Nucleus accumbens (tissue), 56 donors: Measurements from ENCODE around the gene TRDN.
"Not testable (repeated sequence)": the region's sequence is repeated elsewhere in the genome, so short reads cannot be mapped to it uniquely, and the experiment has no call there.

Source experiments
- DNase-seq, 56 donors: peaks; one replicate each; lab custom pipeline; 2025; lab: John Stamatoyannopoulos, UW

TRDN gene

DNA sequence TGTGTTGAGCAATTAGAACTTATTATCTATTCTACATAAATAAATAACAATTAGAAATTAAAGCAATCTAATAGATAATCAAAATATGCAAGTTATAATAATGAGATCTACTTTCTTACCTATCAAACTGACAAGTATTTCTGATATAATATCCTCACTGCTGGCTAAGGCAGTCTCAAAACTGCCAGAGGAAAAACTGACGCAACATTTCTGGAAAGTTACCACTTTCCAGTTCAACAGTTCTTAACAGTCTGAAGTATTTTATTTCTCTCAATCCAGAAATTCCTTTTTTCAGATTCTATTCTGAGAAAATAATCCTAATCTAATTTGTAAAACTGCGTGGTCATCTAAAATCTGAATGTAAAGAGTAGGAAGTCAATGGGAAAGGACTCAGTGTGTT lies 121.0 kb downstream of the TRDN start:
- no peak for DNase-seq

DNA sequence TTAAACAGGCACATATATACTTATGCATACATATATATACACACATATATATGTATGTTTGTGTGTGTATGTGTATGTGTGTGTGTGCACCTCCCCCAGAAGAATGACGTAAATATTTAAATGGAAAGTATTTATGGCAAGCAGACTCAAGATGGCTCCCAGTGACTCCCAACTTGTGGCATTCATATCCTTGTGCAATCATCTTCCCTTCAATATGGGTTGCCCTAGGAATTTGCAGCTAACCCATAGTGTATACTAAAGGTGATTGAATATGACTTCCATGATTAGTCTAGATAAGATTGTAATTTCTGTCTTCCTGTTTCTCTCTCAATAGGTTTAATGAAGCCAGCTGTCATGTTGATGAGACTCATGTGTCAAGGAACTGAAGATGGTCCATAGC lies 127.6 kb downstream of the TRDN start:
- no peak for DNase-seq

DNA sequence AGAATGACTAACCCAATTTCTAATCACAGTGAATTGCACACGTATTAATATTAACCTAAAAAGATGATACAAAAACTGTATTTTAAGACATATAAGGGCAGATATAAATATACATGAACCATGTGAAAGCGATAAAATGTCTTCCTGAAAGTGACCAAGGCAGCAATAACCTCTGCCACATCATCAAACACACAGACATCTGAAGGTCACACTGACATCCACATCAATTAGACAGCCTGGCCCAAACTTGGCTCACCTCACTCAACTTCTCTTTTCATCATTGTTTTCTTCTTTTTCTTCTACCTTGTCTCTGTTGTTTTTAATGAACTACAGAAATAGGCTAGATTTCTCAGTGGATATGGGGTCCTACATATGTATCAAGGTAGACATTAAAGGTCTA lies 128.5 kb downstream of the TRDN start:
- no peak for DNase-seq

DNA sequence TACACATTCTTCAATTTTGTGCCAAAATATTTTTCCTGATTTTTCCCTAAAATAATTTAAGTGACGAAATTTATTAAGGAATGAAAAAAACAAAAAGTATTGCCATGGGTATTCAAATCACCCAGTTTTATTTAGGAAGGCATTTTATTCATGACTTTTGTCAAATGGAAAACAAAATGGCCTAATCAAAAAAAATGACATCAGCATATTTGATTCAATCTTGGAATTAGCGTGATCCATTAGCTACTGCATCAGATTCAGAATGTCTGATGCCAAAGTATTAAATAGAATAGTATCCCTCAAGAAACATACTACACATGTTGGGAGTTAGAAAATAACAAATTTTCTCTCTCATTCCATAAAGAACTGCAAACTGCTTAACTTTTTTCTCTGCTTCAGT lies 129.2 kb downstream of the TRDN start:
- no peak for DNase-seq

DNA sequence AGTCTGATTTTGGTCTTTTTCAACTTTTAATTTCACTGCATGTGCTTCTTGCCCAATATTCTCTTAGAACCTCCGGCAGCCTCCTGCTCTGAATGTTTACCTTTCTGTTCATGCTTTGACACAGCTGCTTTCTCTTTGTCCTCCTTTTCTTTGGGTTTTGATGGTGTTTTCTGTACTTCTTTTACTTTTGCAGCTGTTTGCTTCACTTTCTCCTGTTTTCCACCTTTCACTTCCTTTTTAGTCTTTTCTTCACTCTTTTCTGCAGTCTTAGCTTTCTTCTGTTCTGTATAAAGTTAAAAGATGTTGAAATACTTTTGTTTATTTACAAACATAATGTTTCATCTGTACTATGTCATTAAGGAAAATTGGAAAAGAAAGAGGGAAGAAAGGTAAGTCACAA lies 133.1 kb downstream of the TRDN start:
- no peak for DNase-seq

DNA sequence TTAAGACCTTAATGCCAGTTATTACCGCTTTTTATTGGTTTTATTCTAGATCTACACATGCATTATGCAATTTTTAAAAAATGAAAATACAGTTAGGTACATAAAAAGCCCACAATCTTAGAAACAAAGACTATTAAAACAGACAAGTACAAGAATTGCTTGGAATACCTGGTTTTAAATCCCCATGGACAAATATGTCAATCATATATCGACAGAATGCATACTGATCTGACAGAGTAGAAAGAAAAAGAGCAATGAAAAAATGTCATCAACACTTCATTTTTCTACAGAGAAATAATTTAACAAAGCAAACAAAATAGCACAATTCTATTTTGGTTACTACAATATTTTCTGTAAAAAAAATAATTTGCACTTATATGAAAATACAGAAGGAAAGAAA lies 139.7 kb downstream of the TRDN start:
- no peak for DNase-seq

DNA sequence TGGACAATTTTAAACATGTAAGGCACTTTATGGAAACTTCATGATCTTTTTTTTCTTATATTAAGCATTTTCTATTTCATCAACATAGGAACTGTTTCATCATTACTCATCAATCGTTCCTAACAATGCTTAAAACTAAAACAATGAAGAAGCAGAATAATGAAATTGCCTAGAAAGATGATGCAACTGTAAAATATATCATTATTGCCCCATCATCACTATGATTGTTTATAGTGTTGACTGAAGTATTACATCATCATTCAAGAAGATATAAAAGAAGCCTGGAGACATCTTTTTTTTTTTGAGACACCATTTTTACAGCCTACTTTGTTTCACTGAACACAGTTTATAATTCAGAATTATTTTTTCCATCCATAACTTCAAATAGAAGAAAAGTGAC lies 147.2 kb downstream of the TRDN start:
- no peak for DNase-seq

DNA sequence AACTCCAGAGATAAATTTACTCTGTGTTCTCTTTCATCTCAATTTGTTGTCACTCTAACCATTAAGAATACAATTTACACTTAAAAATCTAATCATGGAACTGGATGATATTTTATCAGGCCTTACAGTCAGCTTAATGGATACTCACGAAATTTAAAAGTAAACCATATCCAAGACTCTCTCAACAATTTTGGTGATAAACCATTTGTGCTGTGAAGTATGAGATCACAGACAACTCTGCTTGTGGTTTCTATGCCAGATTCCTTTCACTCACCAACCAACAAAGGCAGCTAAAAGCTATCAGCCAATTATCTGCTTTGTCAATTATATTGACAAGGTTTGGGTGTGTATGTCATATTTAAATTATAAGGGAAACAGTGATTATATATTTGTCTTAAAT lies 155.8 kb downstream of the TRDN start:
- DNase-seq, result no peak

DNA sequence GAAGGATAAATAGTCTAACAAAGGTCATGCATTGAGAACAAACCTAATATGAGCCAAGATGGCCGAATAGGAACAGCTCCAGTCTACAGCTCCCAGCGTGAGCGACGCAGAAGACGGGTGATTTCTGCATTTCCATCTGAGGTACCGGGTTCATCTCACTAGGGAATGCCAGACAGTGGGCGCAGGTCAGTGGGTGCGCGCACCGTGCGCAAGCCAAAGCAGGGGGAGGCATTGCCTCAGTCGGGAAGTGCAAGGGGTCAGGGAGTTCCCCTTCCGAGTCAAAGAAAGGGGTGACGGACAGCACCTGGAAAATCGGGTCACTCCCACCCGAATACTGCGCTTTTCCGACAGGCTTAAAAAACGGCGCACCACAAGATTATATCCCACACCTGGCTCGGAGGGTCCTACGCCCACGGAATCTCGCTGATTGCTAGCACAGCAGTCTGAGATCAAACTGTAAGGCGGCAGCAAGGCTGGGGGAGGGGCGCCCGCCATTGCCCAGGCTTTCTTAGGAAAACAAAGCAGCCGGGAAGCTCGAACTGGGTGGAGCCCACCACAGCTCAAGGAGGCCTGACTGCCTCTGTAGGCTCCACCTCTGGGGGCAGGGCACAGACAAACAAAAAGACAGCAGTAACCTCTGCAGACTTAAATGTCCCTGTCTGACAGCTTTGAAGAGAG lies 164.6 kb downstream of the TRDN start:
- DNase-seq, result not testable (repeated sequence)

DNA sequence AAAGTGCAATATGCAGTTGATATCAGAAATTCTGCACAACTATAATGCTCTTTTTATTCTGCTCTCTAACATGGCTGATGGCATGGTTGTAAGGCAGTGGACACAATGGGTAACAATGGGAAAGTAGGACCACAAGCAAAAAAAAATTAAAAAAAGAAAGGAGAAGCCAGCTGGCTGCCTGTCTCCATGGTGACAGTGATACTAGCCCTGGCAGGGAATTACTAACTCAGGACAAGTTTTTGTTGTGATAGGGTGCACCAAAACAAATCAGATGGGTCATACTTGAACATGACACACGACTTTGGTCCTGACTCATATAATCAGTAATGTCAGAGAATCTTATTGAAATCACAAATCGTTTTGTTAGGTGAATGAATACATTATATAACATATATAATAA lies 169.4 kb downstream of the TRDN start:
- DNase-seq, result no peak

DNA sequence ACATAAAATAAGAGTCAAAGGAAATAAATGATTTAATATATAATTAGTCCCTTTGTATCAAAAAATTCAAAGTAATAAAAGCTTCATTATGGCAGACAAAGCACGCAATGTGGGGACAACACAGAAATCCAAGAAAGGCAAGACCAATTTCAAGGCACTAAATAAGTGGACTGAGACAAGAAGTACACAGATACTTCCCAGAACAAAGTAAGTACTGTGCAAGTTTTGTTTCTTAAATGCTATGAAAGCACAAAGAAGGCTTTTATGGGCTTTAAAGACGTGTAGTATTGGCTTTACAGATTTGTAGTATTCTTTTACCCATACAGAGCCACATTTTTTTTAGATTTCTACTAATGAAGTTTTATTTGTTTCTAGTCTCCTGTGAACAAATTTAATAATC lies 174.6 kb downstream of the TRDN start:
- no peak for DNase-seq

DNA sequence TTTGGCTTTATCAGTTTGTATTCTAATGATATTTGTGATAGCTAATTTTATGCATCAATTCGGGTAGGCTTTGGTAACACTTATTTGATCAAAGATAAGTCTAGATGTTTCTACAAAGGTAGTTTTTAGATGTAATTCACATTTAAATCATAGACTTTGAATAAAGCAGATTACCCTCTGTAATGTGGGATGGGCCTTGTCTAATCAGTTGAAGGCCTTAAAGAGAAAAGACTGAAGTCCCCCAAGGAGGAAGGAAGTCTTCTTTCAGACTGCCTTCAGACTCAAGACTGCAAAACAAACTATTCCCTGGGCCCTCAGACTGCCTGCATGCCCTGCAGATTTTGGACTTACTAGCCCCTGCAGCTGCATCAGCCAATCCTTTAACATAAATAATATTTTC lies 178.5 kb downstream of the TRDN start:
- DNase-seq, result no peak

DNA sequence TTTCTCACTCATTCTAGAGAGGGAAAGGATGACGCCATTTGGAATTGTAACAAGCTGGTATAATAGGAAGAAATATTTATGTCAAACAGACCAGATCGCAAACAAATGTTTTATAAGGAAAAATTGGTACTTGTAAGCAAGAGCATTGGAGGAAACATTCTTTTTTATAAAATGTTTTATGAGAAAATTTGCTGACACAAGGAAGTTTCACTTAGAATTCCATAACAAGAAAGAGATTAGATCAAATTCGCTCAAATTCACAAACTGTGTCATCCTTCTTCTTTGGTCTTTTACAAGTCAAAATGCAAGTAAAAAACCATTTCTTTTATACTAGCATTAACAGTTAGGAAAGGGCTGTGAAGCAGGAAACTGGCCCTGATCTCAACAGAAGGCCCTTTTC lies 179.9 kb downstream of the TRDN start:
- no peak for DNase-seq

DNA sequence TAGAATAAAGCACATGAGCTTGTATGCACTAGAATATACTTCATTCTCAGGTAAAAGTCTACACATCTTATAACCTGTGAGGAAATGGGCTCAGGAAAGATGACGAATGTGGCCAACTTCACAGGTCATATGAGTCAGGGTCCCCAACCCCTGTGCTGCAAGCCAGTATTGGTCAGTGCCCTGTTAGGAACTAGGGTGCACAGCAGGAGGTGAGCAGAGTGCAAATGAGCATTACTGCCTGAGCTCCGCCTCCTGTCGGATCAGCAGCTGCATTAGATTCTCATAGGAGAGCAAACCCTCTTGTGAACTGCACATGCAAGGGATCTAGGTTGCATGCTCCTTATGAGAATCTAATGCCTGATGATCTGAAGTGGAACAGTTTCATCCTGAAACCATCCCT lies 182.3 kb downstream of the TRDN start:
- no peak for DNase-seq

DNA sequence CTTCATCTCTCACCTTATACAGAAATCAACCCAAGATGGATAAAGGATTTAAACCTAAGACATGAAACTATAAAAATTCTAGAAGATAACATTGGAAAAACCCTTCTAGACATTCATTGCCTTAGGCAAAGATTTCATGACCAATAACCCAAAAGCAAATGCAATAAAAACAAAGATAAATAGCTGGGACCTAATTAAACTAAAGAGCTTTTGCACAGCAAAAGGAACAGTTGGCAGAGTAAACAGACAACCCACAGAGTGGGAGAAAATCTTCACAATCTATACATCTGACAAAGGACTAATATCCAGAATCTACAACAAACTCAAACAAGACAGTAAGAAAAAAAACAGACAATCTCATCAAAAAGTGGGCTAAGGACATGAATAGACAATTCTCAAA lies 183.7 kb downstream of the TRDN start:
- DNase-seq, result not testable (repeated sequence)

DNA sequence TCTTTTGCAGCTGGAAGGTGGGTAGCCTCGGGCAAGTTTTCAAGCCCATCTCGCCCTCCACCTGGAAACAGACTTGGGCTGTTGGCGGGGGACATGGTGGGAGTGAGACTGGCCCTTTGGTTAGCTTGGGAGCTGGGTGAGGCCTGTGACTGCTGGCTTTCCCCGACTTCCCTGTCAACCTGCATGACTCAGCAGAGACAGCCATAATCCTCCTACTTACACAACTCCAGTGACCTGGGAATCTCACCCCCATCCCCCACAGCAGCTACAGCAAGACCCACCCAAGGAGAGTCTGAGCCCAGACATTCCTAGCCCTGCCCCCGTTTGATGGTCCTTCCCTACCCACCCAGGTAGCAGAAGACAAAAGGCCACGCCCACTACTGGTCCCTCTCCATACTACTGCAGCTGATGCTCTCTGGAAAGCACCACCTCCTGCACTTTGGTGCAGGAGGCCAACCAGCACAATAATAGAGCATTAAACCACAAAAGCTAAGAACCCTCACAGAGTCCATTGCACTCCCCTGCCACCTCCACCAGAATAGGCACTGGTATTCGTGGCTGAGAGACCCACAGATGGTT lies 188.4 kb downstream of the TRDN start:
- DNase-seq, result no peak

DNA sequence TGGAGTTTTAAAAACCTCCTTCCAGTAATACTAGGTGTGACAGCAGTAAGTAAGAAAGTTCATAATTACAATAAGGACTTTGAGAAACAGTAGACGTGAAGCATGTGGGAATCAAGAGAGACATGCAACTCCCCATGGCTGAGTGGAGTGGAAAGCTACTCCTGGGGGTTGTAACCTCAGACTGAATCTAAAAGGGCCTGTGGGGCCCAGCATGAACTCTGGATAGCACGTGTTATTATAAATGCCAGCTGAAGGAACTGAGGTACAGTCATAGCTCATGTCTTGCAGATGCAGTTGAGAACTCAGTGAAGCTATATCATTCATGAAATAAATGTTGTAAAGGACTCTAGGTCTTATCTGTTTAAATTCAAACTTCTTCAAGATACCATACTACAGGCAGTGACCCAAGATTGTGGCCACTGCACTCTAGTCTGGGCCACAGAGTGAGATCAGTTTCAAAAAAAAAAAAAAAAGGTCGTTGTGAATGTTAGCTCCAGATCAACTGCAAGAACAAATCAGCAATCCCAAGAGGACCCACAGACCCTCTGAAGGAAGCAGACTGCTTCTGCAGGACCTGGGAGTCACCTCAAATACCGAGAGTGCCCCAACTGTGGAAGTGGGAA lies 189.3 kb downstream of the TRDN start:
- DNase-seq, result no peak

DNA sequence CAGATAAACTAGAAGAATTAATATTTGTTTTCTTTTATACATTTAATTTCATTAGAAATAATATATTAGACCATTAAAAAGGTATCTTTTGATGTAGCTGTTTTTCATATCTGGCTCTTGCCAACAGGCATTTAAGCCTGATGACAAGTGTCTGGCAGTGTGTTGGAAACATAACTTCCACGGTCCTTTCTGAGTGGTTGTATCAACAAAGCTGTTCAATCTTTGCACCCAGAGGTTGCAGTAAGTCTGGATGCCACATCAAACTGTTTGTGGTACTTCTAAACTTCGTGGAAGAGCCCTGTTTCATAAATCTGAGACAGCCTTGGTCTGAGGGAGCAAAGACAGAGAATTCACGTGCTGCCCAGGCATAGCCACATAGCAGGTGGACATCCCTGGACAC lies 197.4 kb downstream of the TRDN start:
- DNase-seq, result no peak

DNA sequence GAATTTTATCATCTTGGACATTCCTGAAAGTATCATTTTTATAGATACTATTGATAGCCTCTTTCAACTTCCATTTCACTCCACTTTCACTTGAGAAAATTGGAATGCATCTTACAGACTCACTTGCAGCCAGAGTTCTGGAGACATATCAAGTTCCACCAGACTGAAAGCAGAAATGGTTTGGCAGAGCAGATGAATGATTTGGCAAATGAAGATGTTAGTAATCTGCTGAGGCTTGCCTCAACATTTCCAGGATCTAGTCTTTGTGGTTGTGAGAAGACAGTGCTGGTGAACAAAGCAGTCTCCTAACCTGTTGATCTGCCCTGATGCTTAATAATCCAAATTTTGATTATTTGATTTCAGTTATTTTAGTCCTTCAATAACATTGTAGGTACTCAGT lies 202.6 kb downstream of the TRDN start:
- DNase-seq, result no peak

DNA sequence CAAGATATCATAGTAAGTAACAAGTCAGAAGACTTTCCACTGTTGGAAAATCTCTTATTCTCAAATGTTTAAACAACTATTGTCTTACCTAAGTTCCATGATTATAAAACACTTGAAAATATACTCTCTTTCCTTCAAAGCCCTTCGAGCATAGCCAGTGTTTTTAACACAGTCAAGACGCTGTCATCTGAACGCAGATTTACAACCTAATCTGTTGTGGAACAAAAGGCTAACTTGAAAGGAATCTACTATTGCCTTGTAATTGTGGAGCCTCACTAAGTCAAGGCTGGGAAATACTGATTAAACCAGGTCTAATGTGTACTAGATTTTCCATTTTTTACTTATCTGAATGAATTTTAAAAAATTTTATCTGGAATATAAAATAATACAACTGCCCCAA lies 205.8 kb downstream of the TRDN start:
- DNase-seq, result no peak

DNA sequence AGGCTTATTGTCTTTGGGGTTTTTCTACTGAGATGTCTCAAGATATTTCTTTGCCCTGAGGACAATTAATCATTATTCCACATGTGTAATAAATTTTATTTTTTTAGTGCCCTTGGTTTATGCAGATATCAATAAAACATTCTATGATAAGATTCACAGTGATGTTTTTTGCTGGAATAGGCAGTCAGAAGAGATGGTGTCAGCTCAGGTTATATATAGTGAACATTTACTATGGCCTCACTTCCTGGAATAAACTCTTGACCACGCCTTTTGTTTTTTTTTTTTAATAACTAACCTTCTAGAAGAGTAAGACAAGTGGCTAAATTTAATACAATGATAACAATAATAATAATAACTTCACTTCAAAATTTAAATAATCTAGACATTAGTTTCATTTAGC lies 209.7 kb downstream of the TRDN start:
- no peak for DNase-seq

DNA sequence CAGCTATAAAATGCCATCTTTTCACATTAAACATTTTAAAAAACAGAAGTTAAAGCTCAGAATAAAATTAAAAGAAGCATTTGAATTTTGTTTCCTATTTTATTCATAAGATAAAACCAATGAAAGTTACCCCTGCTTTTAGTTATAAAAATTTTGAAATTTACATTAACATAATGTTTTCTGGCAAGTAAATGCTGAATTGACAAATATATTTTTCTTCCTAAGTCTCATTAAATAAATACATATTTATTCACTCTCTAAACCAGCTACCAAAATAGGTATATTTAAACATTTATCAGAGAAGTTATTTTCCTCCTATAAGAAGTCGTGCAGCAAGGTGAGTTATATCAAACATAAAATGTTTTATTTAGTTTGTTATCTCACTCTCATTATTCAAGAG lies 213.6 kb downstream of the TRDN start:
- no peak for DNase-seq

DNA sequence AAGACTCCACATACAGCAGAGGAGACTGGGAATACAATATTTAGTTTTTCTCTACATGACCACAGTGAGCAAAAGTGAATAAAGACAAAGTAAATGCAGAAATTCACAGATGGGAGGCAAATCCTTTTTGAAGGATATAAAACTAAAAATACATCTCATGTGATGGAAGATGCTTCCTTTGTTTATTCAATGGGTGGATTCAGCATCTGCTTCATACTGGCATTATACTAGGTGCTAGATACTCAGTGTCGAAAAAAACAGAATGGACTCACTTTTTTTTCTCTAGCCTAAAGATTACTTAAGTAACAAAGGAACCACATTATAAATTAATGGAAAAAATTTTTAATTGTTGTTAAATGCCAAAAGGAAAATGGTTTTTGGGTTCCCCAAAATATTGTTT lies 216.2 kb downstream of the TRDN start:
- DNase-seq, result no peak
